ENCODE measurements around the gene ATF6. TPM values are rescaled to one million over a fixed set of nuclear protein-coding genes. Genes with fewer than 3 reads are reported as not detected.

ATF6 gene
- total RNA-seq, 1 experiment from 2014 or later, result 10.6 TPM

DNA sequence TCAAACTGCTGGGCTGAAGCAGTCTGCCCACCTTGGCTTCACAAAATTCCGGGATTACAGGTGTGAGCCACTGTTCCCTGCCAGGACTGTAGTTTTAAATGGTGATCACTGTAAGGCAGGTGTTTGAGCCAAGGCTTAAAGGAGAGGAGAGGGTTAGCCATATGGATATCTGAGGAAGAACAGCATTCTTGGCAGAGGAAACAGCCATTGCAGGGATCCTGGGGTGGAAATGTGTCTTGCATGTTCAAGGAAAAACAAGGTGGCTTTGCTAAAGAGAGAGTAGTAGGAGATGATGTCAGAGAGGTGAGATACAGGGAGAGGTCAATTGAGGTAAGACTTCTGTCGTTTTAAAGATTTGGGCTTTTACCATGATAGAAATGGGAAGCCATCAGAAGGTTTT is 73.5 kb downstream of the ATF6 start:
- H3K27me3 Mint-ChIP-seq (ENCODE audit: low read depth), result no peaks in the 10 kb centered on the region
- no peaks in the 10 kb centered on the region; the same call in 1 of the 2 replicates for H3K4me1 Mint-ChIP-seq
- no peak for DNase-seq (ENCODE audit: low spot score)
- CTCF ChIA-PET, result no interaction called here
- ATAC-seq, result no peak
- TF ChIP-seq, protein P1, sequence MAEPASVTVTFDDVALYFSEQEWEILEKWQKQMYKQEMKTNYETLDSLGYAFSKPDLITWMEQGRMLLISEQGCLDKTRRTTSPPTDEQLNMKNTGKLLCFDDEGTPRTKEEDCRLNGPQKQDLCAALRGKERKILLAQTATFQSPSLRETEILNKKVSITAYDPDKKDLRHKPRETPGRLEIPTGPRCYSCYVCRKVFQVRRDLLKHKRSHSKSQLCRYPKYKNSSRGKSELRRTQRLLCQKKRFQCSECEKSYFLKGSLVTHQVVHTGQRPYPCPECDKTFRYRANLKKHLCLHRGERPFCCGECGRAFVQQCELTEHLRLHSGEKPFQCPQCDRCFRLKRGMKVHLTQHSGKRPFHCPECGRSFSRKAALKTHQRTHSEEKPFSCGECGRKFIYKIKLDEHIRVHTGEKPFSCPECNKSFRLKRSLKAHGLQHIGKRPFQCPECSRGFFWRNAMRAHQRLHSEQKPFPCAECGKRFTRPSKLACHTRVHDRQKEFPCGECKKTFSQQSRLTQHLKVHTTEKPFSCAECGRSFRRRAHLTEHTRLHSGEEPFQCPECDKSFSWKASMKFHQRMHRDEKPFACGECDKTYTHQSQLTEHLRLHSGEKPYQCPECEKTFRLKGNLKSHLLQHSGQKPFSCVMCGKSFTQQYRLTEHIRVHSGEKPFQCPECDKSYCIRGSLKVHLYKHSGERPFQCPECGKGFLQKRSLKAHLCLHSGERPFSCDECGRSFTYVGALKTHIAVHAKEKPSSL (CRISPR knock-in tag; conservative IDR thresholded peaks at IDR 0.05), result no peak
- no peak for TF ChIP-seq SMAD4 (CRISPR knock-in tag; IDR thresholded peaks at IDR 0.05)
- TF ChIP-seq ZBTB21 (CRISPR knock-in tag; IDR thresholded peaks at IDR 0.05; ENCODE audit: borderline replicate concordance), result no peak
- no peak for TF ChIP-seq GRHL2 (CRISPR knock-in tag; IDR thresholded peaks at IDR 0.05; ENCODE audit: insufficient replicate concordance, severe bottlenecking)
- TF ChIP-seq, protein P2, sequence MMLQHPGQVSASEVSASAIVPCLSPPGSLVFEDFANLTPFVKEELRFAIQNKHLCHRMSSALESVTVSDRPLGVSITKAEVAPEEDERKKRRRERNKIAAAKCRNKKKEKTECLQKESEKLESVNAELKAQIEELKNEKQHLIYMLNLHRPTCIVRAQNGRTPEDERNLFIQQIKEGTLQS (CRISPR knock-in tag; conservative IDR thresholded peaks at IDR 0.05), result no peak
- no peak for TF ChIP-seq MXD4 (CRISPR knock-in tag; IDR thresholded peaks at IDR 0.05; ENCODE audit: borderline replicate concordance)
- no peak overlapping the region for H3K27ac Mint-ChIP-seq
- peaks cover 5% of the 10 kb centered on the region for H3K9me3 Mint-ChIP-seq
- no peak overlapping the region for H3K4me3 Mint-ChIP-seq
- H3K36me3 Mint-ChIP-seq, result peaks cover 10% of the 10 kb centered on the region
- POLR2A ChIA-PET, result no interaction called here

DNA sequence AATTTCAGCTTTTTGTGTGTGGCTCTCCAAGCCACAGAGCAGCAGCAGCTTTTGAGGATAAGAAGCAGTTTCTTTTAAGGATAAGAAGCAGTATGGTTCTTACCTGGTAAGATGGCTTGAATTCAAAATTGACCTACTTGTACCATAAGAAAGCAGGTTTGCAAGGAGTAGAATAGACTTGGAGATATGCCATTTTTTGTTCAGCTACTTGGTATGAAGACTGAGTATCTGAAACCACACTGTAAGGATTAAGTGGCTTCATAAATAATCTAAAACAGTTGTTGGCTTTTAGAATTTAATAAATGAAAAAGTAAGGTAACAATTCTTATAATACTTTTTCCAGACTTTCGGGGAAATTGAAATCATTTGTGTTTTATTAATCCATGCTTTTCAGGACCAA is 74.2 kb downstream of the ATF6 start:
- H3K27me3 Mint-ChIP-seq (ENCODE audit: low read depth), result no peaks in the 10 kb centered on the region
- ATAC-seq, result no peak
- TF ChIP-seq JAZF1 (CRISPR knock-in tag; IDR thresholded peaks at IDR 0.05) (no peak), TEAD1 (CRISPR knock-in tag; IDR thresholded peaks at IDR 0.05) (no peak), NFATC4 (CRISPR knock-in tag; IDR thresholded peaks at IDR 0.05) (no peak), SP1 (CRISPR knock-in tag; conservative IDR thresholded peaks at IDR 0.05) (no peak), CREB1 (CRISPR knock-in tag; IDR thresholded peaks at IDR 0.05) (no peak), SOX15 (CRISPR knock-in tag; IDR thresholded peaks at IDR 0.05) (no peak), FOXK1 (CRISPR knock-in tag; IDR thresholded peaks at IDR 0.05) (no peak), ZNF416 (CRISPR knock-in tag; IDR thresholded peaks at IDR 0.05) (no peak), PRRX2 (CRISPR knock-in tag; IDR thresholded peaks at IDR 0.05) (no peak), ZBTB21 (CRISPR knock-in tag; IDR thresholded peaks at IDR 0.05; ENCODE audit: borderline replicate concordance) (no peak)
- TF ChIP-seq, protein P3, sequence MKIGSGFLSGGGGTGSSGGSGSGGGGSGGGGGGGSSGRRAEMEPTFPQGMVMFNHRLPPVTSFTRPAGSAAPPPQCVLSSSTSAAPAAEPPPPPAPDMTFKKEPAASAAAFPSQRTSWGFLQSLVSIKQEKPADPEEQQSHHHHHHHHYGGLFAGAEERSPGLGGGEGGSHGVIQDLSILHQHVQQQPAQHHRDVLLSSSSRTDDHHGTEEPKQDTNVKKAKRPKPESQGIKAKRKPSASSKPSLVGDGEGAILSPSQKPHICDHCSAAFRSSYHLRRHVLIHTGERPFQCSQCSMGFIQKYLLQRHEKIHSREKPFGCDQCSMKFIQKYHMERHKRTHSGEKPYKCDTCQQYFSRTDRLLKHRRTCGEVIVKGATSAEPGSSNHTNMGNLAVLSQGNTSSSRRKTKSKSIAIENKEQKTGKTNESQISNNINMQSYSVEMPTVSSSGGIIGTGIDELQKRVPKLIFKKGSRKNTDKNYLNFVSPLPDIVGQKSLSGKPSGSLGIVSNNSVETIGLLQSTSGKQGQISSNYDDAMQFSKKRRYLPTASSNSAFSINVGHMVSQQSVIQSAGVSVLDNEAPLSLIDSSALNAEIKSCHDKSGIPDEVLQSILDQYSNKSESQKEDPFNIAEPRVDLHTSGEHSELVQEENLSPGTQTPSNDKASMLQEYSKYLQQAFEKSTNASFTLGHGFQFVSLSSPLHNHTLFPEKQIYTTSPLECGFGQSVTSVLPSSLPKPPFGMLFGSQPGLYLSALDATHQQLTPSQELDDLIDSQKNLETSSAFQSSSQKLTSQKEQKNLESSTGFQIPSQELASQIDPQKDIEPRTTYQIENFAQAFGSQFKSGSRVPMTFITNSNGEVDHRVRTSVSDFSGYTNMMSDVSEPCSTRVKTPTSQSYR (CRISPR knock-in tag; IDR thresholded peaks at IDR 0.05), result no peak
- TF ChIP-seq, protein P4, sequence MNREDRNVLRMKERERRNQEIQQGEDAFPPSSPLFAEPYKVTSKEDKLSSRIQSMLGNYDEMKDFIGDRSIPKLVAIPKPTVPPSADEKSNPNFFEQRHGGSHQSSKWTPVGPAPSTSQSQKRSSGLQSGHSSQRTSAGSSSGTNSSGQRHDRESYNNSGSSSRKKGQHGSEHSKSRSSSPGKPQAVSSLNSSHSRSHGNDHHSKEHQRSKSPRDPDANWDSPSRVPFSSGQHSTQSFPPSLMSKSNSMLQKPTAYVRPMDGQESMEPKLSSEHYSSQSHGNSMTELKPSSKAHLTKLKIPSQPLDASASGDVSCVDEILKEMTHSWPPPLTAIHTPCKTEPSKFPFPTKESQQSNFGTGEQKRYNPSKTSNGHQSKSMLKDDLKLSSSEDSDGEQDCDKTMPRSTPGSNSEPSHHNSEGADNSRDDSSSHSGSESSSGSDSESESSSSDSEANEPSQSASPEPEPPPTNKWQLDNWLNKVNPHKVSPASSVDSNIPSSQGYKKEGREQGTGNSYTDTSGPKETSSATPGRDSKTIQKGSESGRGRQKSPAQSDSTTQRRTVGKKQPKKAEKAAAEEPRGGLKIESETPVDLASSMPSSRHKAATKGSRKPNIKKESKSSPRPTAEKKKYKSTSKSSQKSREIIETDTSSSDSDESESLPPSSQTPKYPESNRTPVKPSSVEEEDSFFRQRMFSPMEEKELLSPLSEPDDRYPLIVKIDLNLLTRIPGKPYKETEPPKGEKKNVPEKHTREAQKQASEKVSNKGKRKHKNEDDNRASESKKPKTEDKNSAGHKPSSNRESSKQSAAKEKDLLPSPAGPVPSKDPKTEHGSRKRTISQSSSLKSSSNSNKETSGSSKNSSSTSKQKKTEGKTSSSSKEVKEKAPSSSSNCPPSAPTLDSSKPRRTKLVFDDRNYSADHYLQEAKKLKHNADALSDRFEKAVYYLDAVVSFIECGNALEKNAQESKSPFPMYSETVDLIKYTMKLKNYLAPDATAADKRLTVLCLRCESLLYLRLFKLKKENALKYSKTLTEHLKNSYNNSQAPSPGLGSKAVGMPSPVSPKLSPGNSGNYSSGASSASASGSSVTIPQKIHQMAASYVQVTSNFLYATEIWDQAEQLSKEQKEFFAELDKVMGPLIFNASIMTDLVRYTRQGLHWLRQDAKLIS (CRISPR knock-in tag; IDR thresholded peaks at IDR 0.05; ENCODE audit: borderline replicate concordance), result no peak
- TF ChIP-seq, protein P5, sequence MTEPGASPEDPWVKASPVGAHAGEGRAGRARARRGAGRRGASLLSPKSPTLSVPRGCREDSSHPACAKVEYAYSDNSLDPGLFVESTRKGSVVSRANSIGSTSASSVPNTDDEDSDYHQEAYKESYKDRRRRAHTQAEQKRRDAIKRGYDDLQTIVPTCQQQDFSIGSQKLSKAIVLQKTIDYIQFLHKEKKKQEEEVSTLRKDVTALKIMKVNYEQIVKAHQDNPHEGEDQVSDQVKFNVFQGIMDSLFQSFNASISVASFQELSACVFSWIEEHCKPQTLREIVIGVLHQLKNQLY (CRISPR knock-in tag; IDR thresholded peaks at IDR 0.05), result no peak
- TF ChIP-seq, protein P6, sequence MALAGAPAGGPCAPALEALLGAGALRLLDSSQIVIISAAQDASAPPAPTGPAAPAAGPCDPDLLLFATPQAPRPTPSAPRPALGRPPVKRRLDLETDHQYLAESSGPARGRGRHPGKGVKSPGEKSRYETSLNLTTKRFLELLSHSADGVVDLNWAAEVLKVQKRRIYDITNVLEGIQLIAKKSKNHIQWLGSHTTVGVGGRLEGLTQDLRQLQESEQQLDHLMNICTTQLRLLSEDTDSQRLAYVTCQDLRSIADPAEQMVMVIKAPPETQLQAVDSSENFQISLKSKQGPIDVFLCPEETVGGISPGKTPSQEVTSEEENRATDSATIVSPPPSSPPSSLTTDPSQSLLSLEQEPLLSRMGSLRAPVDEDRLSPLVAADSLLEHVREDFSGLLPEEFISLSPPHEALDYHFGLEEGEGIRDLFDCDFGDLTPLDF (CRISPR knock-in tag; IDR thresholded peaks at IDR 0.05), result no peak
- H3K9me3 Mint-ChIP-seq, result peaks cover 5% of the 10 kb centered on the region
- H3K36me3 Mint-ChIP-seq, result peaks cover 10% of the 10 kb centered on the region
- ChIA-PET POLR2A (no interaction called here), CTCF (no interaction called here)
- H3K4me1 Mint-ChIP-seq, result no peaks in the 10 kb centered on the region; the same call in 1 of the 2 replicates
- no peak overlapping the region for H3K4me3 Mint-ChIP-seq
- no peak for DNase-seq (ENCODE audit: low spot score)
- no peak overlapping the region for H3K27ac Mint-ChIP-seq

All from WTC11 (cell line).